Stomach (tissue), 9 donors: ENCODE results near the gene GPC5. TPM values are rescaled to one million over a fixed set of nuclear protein-coding genes. Genes with fewer than 3 reads are reported as not detected.
A peak's percentile ranks its signal among the peaks of the same experiment; 100 is the strongest.

ENCODE experiments used
- DNase-seq, 2 donors: peaks; one replicate each; pipeline versions ENCODE4 v3.0.0 to v3.0.0-alpha.2; 2013 to 2019
- H3K27ac ChIP-seq, 5 donors: fragments of 200-600 bp in 4 of 5; sonication (generic) in 4 of 5; one replicate each; pipeline ENCODE4 v1.5.1; 2013 to 2019; ENCODE audit warnings: mild to moderate bottlenecking in 1 of 5, moderate library complexity in 1 of 5
- H3K27me3 ChIP-seq, 3 donors: fragments of 200-600 bp; sonication (generic); one replicate each; pipeline ENCODE4 v1.5.1; 2017 to 2019; ENCODE audit warnings: mixed run types in 1 of 3
- H3K36me3 ChIP-seq, 4 donors: fragments of 200-600 bp; sonication (generic); 1 replicate in 3 of 4; 2 replicates in 1 of 4; pipeline ENCODE4 v1.5.1; 2016 to 2019
- H3K4me1 ChIP-seq, 4 donors: fragments of 200-600 bp; sonication (generic); one replicate each; pipeline ENCODE4 v1.5.1; 2016 to 2019
- H3K4me3 ChIP-seq, 4 donors: fragments of 200-600 bp; sonication (generic) in 3 of 4; one replicate each; pipeline ENCODE4 v1.5.1; 2016 to 2019; ENCODE audit warnings: mild to moderate bottlenecking in 1 of 4
- H3K9me3 ChIP-seq, 4 donors: fragments of 200-600 bp; sonication (generic); one replicate each; pipeline ENCODE4 v1.5.1; 2016 to 2019
- CTCF ChIP-seq, 7 experiments: fragments of 450-650 bp in 4 of 7; fragments of 200-600 bp in 3 of 7; sonication (generic) in 3 of 7; IDR thresholded peaks; one replicate each; pipeline ENCODE4 v1.5.1; 2016 to 2019; ENCODE audit warnings: antibody characterized with exemption in 7 of 7, control low read depth in 2 of 7, mild to moderate bottlenecking in 1 of 7
- EP300 ChIP-seq: sonication (generic); formaldehyde crosslinking; IDR thresholded peaks from one replicate; pipeline ENCODE4 v1.6.1; 2017; ENCODE audit warnings: antibody characterized with exemption
- POLR2A ChIP-seq, 4 donors: fragments of 450-650 bp; IDR thresholded peaks; one replicate each; pipeline ENCODE4 v1.6.1; 2016; ENCODE audit warnings: antibody characterized with exemption in 4 of 4, control low read depth in 2 of 4, mild to moderate bottlenecking in 1 of 4, moderate library complexity in 1 of 4
- POLR2AphosphoS5 ChIP-seq, 3 donors: sonication (generic); formaldehyde crosslinking; IDR thresholded peaks; one replicate each; pipeline ENCODE4 v1.6.1; 2016; ENCODE audit warnings: antibody characterized with exemption in 3 of 3
- WGBS, 5 donors: extraction: QIAGEN DNeasy Blood & Tissue Kit in 3 of 5; methylation state at CpG; one replicate each; pipeline versions ENCODE4 v1.1.5 to v1.1.7; 2013 to 2018; 5-methylcytosine and 5-hydroxymethylcytosine counted together
- intact Hi-C: fragments of 100-400 bp; cut with DNase I; formaldehyde crosslinking; loops from one replicate; pipeline ENCODE4 v1.15.1; 2023; ENCODE audit warnings: low total_unique reads
- polyA plus RNA-seq, 3 donors: library from polyadenylated mRNA; stranded (reverse); fragments of 200-250 nt; gene quantifications; one replicate each; pipeline ENCODE4 v1.2.3, GENCODE V29; 2013
- total RNA-seq, 5 donors: library from RNA; depleted of rRNA; stranded (reverse); fragments of >200 nt; gene quantifications; one replicate each; pipeline versions ENCODE4 v1.1.0 to v1.2.3, GENCODE V29; 2014 to 2016
- donor health status: healthy with polysubstance abuse.
- donor health status: Bipolar disorder and iron deficiency.
- donor health status: healthy.

The GPC5 gene
- total and polyA plus RNA-seq, 8 donors: 0.87 to 2.8 TPM; not detected in 6

GRCh38 chr13:92379371-92379770 lies 981.0 kb downstream of the GPC5 start:
- H3K36me3 ChIP-seq: no peaks in the 10 kb centered on the region
- H3K9me3 ChIP-seq: peaks cover 0 to 5% (median 0%) of the 10 kb centered on the region in 4 donors
- no peak for TF ChIP-seq EP300
- no peak for DNase-seq
- intact Hi-C loops: no loop called here
- no peaks in the 10 kb centered on the region for H3K27me3 ChIP-seq
- 57 to 74% (median 66%) methylated on average over 3 of the region's 3 CpGs for WGBS, 5 donors
- H3K27ac ChIP-seq: no peak overlapping the region
- no peaks in the 10 kb centered on the region for H3K4me1 ChIP-seq
- no peak overlapping the region for H3K4me3 ChIP-seq

GRCh38 chr13:92384410-92384809 lies 986.0 kb downstream of the GPC5 start:
- H3K4me1 ChIP-seq: no peaks in the 10 kb centered on the region
- H3K36me3 ChIP-seq: no peaks in the 10 kb centered on the region
- intact Hi-C loops: no loop called here
- no peaks in the 10 kb centered on the region for H3K27me3 ChIP-seq
- no peak for TF ChIP-seq CTCF (IDR thresholded peaks at IDR 0.05)
- 50 to 68% (median 55%) methylated on average over 5 of the region's 5 CpGs for WGBS, 5 donors
- DNase-seq: no peak
- H3K27ac ChIP-seq: no peak overlapping the region
- no peaks in the 10 kb centered on the region for H3K9me3 ChIP-seq
- no peak overlapping the region for H3K4me3 ChIP-seq

GRCh38 chr13:92387245-92387644 lies 988.8 kb downstream of the GPC5 start:
- intact Hi-C loops: no loop called here
- Histone ChIP-seq H3K27me3 (no peaks in the 10 kb centered on the region), H3K9me3 (no peaks in the 10 kb centered on the region), H3K4me1 (no peaks in the 10 kb centered on the region), H3K36me3 (no peaks in the 10 kb centered on the region), H3K27ac (no peak overlapping the region), H3K4me3 (no peak overlapping the region)
- WGBS, 5 donors: 79 to 87% (median 80%) methylated on average over 8 of the region's 8 CpGs
- DNase-seq: no peak
- no peak for TF ChIP-seq POLR2AphosphoS5 (IDR thresholded peaks at IDR 0.05)
- TF ChIP-seq POLR2A (IDR thresholded peaks at IDR 0.05): no peak
- TF ChIP-seq EP300: no peak
- no peak for TF ChIP-seq CTCF (IDR thresholded peaks at IDR 0.05)

- DNase-seq: peak in 1 of 2 donors; percentile 44
- no peaks in the 10 kb centered on the region for H3K9me3 ChIP-seq
- H3K36me3 ChIP-seq: no peaks in the 10 kb centered on the region
- TF ChIP-seq CTCF (IDR thresholded peaks at IDR 0.05): no peak
- TF ChIP-seq POLR2AphosphoS5 (IDR thresholded peaks at IDR 0.05): no peak
- no peak for TF ChIP-seq EP300
- no peak for TF ChIP-seq POLR2A (IDR thresholded peaks at IDR 0.05)
- H3K4me1 ChIP-seq: no peaks in the 10 kb centered on the region
- 22 to 36% (median 30%) methylated on average over 4 of the region's 4 CpGs for WGBS, 5 donors
- no peaks in the 10 kb centered on the region for H3K27me3 ChIP-seq
- H3K4me3 ChIP-seq: no peak overlapping the region
- H3K27ac ChIP-seq: no peak overlapping the region
- intact Hi-C loops: no loop called here
These were observed 991.8 kb downstream of the GPC5 start for GRCh38 chr13:92390217-92390616.

- no peak for DNase-seq
- no peaks in the 10 kb centered on the region for H3K36me3 ChIP-seq
- TF ChIP-seq EP300: no peak
- TF ChIP-seq POLR2AphosphoS5 (IDR thresholded peaks at IDR 0.05): no peak
- TF ChIP-seq POLR2A (IDR thresholded peaks at IDR 0.05): no peak
- no peak for TF ChIP-seq CTCF (IDR thresholded peaks at IDR 0.05)
- H3K27me3 ChIP-seq: no peaks in the 10 kb centered on the region
- H3K9me3 ChIP-seq: peaks cover 0 to 3% (median 0%) of the 10 kb centered on the region in 4 donors
- H3K4me3 ChIP-seq: no peak overlapping the region
- no peak overlapping the region for H3K27ac ChIP-seq
- intact Hi-C loops: no loop called here
- 74 to 93% (median 82%) methylated on average over 3 of the region's 3 CpGs for WGBS, 5 donors
- no peaks in the 10 kb centered on the region for H3K4me1 ChIP-seq
These were observed 1005.2 kb downstream of the GPC5 start for GRCh38 chr13:92403606-92404005.
